ENCODE data around the gene MLF2. TPM values are rescaled to one million over a fixed set of nuclear protein-coding genes. Genes with fewer than 3 reads are reported as not detected.

MLF2 gene
- total and polyA plus RNA-seq, 2 of the 13 experiments (the other 11 are each of a cell fraction or from before 2014, with no cell fraction given) = 88.1 to 167 TPM

- TF ChIP-seq LRRFIP1 (CRISPR knock-in tag; conservative IDR thresholded peaks at IDR 0.05) = no peak
- TF ChIP-seq MAZ (IDR thresholded peaks at IDR 0.05; ENCODE audit: borderline replicate concordance, low read depth, low read length) = peak; percentile 43; the same call in 1 of the 2 replicates
- no peak for TF ChIP-seq MAZ (CRISPR knock-in tag; IDR thresholded peaks at IDR 0.05; ENCODE audit: low read depth)
- 0 out of 2 replicates have a peak, but pooled peaks have one; percentile 25 for TF ChIP-seq NCOR1 (IDR thresholded peaks at IDR 0.05; ENCODE audit: borderline replicate concordance, low read length)
- TF ChIP-seq MXI1 (IDR thresholded peaks at IDR 0.05; ENCODE audit: borderline replicate concordance, low read depth, low read length) = 0 out of 3 replicates have a peak, but pooled peaks have one; percentile 35
- no peak; the same call in 1 of the 2 replicates for TF ChIP-seq MEIS1 (CRISPR knock-in tag; IDR thresholded peaks at IDR 0.05; ENCODE audit: borderline replicate concordance)
- no peak for TF ChIP-seq BCL3 (CRISPR knock-in tag; IDR thresholded peaks at IDR 0.05)
- TF ChIP-seq ZNF629 (CRISPR knock-in tag; conservative IDR thresholded peaks at IDR 0.05) = 0 out of 2 replicates have a peak, but pooled peaks have one; percentile 24
- peak; percentile 41; the same call in 1 of the 2 replicates for TF ChIP-seq ZNF639 (CRISPR knock-in tag; conservative IDR thresholded peaks at IDR 0.05)
- TF ChIP-seq ATAD3A (CRISPR knock-in tag; IDR thresholded peaks at IDR 0.05) = no peak
- peak; percentile 86; the same call in 1 of the 2 replicates for TF ChIP-seq ZNF724P (CRISPR knock-in tag; IDR thresholded peaks at IDR 0.05; ENCODE audit: borderline replicate concordance)
- peak; percentile 70 for TF ChIP-seq ARID5B (CRISPR knock-in tag; IDR thresholded peaks at IDR 0.05)
- 0 out of 2 replicates have a peak, but pooled peaks have one; percentile 7 for TF ChIP-seq ZNF414 (CRISPR knock-in tag; IDR thresholded peaks at IDR 0.05)
- no peak for TF ChIP-seq ZFYVE20 (CRISPR knock-in tag; IDR thresholded peaks at IDR 0.05; ENCODE audit: borderline replicate concordance, low read depth)
- 0 out of 2 replicates have a peak, but pooled peaks have one; percentile 55 for TF ChIP-seq ZNF256 (CRISPR knock-in tag; conservative IDR thresholded peaks at IDR 0.05)
Measured at GRCh38 chr12:6778574-6779550, 25.9 kb upstream of the MLF2 start (continued).
